Neural progenitor cell (in vitro differentiated cells): ENCODE results near the gene DONSON. TPM values are rescaled to one million over a fixed set of nuclear protein-coding genes. Genes with fewer than 3 reads are reported as not detected.

Experiments used
- DNase-seq: peaks from one replicate; pipeline ENCODE4 v3.0.0-alpha.2; 2016; ENCODE audit warnings: low spot score
- H2AFZ ChIP-seq: fragments of 200-600 bp; sonication (generic); replicated peaks from 2 replicates; pipeline ENCODE4 v1.6.1; 2016; ENCODE audit warnings: antibody characterized with exemption
- H3F3A ChIP-seq: fragments of 200-600 bp; sonication (generic); 2 replicates; pipeline ENCODE4 v1.6.1; 2016; ENCODE audit warnings: antibody characterized with exemption, low read depth
- H3K27ac ChIP-seq: fragments of 200-600 bp; sonication (generic); 2 replicates; pipeline ENCODE4 v1.5.1; 2016; ENCODE audit warnings: mild to moderate bottlenecking
- H3K27me3 ChIP-seq: fragments of 200-600 bp; sonication (generic); 2 replicates; pipeline ENCODE4 v1.6.1; 2016; ENCODE audit warnings: mild to moderate bottlenecking, moderate library complexity
- H3K36me3 ChIP-seq: fragments of 200-600 bp; sonication (generic); 2 replicates; pipeline ENCODE4 v1.5.1; 2016
- H3K4me1 ChIP-seq: fragments of 200-600 bp; sonication (generic); 2 replicates; pipeline ENCODE4 v1.6.1; 2016; ENCODE audit warnings: mixed run types
- H3K4me2 ChIP-seq: fragments of 200-600 bp; sonication (generic); 2 replicates; pipeline ENCODE4 v1.6.1; 2016
- H3K4me3 ChIP-seq: fragments of 200-600 bp; sonication (generic); 2 replicates; pipeline ENCODE4 v1.5.1; 2016
- H3K79me2 ChIP-seq: fragments of 200-600 bp; sonication (generic); 2 replicates; pipeline ENCODE4 v1.6.1; 2016; ENCODE audit warnings: low read depth
- H3K9ac ChIP-seq: fragments of 200-600 bp; sonication (generic); 2 replicates; pipeline ENCODE4 v1.6.1; 2016
- H3K9me3 ChIP-seq: fragments of 200-600 bp; sonication (generic); 2 replicates; pipeline ENCODE4 v1.5.1; 2016; ENCODE audit warnings: low read depth
- H4K20me1 ChIP-seq: fragments of 200-600 bp; sonication (generic); 2 replicates; pipeline ENCODE4 v1.6.1; 2016; ENCODE audit warnings: low read depth
- H3K27ac Mint-ChIP-seq: 3 replicates; pipeline ENCODE4 v1.8.0; 2021; ENCODE audit warnings: mixed read lengths
- H3K27me3 Mint-ChIP-seq: 2 replicates; pipeline ENCODE4 v1.8.0; 2022; ENCODE audit warnings: low read depth, mild to moderate bottlenecking, inconsistent platforms, moderate library complexity, mixed read lengths; ENCODE audit not compliant: insufficient read depth
- H3K36me3 Mint-ChIP-seq: 3 replicates; pipeline ENCODE4 v1.8.0; 2021; ENCODE audit warnings: mixed read lengths
- H3K4me1 Mint-ChIP-seq: 3 replicates; pipeline ENCODE4 v1.8.0; 2021; ENCODE audit warnings: mixed read lengths
- H3K4me3 Mint-ChIP-seq: 3 replicates; pipeline ENCODE4 v1.8.0; 2021; ENCODE audit warnings: mild to moderate bottlenecking, moderate library complexity, mixed read lengths
- H3K9me3 Mint-ChIP-seq: 3 replicates; pipeline ENCODE4 v1.8.0; 2020; ENCODE audit warnings: mixed read lengths
- EZH2 ChIP-seq: fragments of 200-600 bp; sonication (generic); IDR thresholded peaks from 2 replicates; pipeline ENCODE4 v1.6.1; 2017; ENCODE audit warnings: antibody characterized with exemption, mild to moderate bottlenecking, moderate library complexity
- EZH2phosphoT487 ChIP-seq: fragments of 200-600 bp; sonication (generic); IDR thresholded peaks from 2 replicates; pipeline ENCODE4 v1.6.1; 2017; ENCODE audit warnings: antibody characterized with exemption
- total RNA-seq: library from RNA; depleted of rRNA; stranded (reverse); fragments of >200 nt; gene quantifications from 2 replicates; pipeline ENCODE4 v1.2.3, GENCODE V29; 2015; ENCODE audit warnings: low replicate concordance
- TF ChIP-seq, protein P1 (sequence below): fragments of 200-600 bp; sonication (generic); IDR thresholded peaks from 2 replicates; pipeline ENCODE4 v1.5.1; 2017; ENCODE audit warnings: antibody characterized with exemption, mild to moderate bottlenecking

DONSON gene
- total RNA-seq, 1 donor from 2014 or later, result 67.8 TPM

DNA sequence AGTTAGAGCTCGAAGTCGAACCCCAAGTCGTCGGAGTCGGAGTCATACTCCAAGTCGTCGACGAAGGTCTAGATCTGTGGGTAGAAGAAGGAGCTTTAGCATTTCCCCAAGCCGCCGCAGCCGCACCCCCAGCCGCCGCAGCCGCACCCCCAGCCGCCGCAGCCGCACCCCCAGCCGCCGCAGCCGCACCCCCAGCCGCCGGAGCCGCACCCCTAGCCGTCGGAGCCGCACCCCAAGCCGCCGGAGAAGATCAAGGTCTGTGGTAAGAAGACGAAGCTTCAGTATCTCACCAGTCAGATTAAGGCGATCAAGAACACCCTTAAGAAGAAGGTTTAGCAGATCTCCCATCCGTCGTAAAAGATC lies 33.5 kb downstream of the DONSON start:
- Mint-ChIP-seq H3K36me3 (peaks cover 76% of the 10 kb centered on the region), H3K4me3 (no peak overlapping the region), H3K27me3 (peaks cover 5% of the 10 kb centered on the region), H3K27ac (no peak overlapping the region), H3K4me1 (peaks cover 3% of the 10 kb centered on the region), H3K9me3 (peaks cover 2% of the 10 kb centered on the region)
- H2AFZ ChIP-seq, result no peak overlapping the region
- H4K20me1 ChIP-seq, result peaks cover 94% of the 10 kb centered on the region
- H3K9me3 ChIP-seq, result no peaks in the 10 kb centered on the region
- H3K9ac ChIP-seq, result no peak overlapping the region
- peaks cover 48% of the 10 kb centered on the region for H3K36me3 ChIP-seq
- H3K4me2 ChIP-seq, result no peak overlapping the region
- TF ChIP-seq EZH2phosphoT487, result no peak
- TF ChIP-seq, protein P1, sequence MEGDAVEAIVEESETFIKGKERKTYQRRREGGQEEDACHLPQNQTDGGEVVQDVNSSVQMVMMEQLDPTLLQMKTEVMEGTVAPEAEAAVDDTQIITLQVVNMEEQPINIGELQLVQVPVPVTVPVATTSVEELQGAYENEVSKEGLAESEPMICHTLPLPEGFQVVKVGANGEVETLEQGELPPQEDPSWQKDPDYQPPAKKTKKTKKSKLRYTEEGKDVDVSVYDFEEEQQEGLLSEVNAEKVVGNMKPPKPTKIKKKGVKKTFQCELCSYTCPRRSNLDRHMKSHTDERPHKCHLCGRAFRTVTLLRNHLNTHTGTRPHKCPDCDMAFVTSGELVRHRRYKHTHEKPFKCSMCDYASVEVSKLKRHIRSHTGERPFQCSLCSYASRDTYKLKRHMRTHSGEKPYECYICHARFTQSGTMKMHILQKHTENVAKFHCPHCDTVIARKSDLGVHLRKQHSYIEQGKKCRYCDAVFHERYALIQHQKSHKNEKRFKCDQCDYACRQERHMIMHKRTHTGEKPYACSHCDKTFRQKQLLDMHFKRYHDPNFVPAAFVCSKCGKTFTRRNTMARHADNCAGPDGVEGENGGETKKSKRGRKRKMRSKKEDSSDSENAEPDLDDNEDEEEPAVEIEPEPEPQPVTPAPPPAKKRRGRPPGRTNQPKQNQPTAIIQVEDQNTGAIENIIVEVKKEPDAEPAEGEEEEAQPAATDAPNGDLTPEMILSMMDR, result no peak
- no peak for TF ChIP-seq EZH2
- no peaks in the 10 kb centered on the region for H3K27me3 ChIP-seq
- H3K4me1 ChIP-seq, result peaks cover 2% of the 10 kb centered on the region
- no peak overlapping the region for H3K4me3 ChIP-seq
- no peak for DNase-seq
- peaks cover 100% of the 10 kb centered on the region for H3K79me2 ChIP-seq
- H3F3A ChIP-seq, result peaks cover 28% of the 10 kb centered on the region
- no peak overlapping the region for H3K27ac ChIP-seq

DNA sequence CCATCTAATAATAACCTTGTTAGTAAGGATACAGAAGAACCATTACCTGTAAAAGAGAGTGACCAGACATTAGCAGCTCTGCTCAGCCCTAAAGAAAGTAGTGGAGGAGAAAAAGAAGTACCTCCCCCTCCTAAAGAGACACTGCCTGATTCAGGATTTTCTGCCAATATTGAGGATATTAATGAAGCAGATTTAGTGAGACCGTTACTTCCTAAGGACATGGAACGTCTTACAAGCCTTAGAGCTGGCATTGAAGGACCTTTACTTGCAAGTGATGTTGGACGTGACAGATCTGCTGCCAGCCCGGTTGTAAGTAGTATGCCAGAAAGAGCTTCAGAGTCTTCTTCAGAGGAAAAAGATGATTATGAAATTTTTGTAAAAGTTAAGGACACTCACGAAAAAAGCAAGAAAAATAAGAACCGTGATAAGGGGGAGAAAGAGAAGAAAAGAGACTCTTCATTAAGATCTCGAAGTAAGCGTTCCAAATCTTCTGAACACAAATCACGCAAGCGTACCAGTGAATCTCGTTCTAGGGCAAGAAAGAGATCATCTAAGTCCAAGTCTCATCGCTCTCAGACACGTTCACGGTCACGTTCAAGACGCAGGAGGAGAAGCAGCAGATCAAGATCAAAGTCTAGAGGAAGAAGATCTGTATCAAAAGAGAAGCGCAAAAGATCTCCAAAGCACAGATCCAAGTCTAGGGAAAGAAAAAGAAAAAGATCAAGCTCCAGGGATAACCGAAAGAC lies 34.1 kb downstream of the DONSON start:
- Mint-ChIP-seq H3K36me3 (peaks cover 76% of the 10 kb centered on the region), H3K27ac (no peak overlapping the region)

DNA sequence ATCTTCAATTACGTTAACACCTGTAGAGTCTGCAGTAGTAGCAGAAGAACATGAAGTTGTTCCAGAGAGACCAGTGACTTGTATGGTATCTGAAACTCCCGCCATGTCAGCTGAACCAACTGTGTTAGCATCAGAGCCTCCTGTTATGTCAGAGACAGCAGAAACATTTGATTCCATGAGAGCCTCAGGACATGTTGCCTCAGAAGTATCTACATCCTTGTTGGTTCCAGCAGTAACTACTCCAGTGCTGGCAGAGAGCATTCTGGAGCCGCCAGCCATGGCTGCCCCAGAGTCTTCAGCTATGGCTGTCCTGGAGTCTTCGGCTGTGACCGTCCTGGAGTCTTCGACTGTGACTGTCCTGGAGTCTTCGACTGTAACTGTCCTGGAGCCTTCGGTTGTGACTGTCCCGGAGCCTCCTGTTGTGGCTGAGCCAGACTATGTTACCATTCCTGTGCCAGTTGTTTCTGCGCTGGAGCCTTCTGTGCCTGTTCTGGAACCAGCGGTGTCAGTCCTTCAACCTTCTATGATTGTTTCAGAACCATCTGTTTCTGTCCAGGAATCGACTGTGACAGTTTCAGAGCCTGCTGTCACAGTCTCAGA lies 35.4 kb downstream of the DONSON start:
- Histone ChIP-seq H3K79me2 (peaks cover 100% of the 10 kb centered on the region), H3K9me3 (no peaks in the 10 kb centered on the region), H3F3A (peaks cover 13% of the 10 kb centered on the region), H4K20me1 (peaks cover 94% of the 10 kb centered on the region), H3K27me3 (no peaks in the 10 kb centered on the region), H3K4me3 (no peak overlapping the region), H3K27ac (no peak overlapping the region), H3K4me1 (peaks cover 2% of the 10 kb centered on the region), H2AFZ (no peak overlapping the region), H3K4me2 (no peak overlapping the region), H3K9ac (no peak overlapping the region), H3K36me3 (peaks cover 37% of the 10 kb centered on the region)
- Mint-ChIP-seq H3K4me1 (peaks cover 3% of the 10 kb centered on the region), H3K27me3 (peaks cover 5% of the 10 kb centered on the region), H3K27ac (no peak overlapping the region), H3K9me3 (peaks cover 2% of the 10 kb centered on the region), H3K4me3 (no peak overlapping the region), H3K36me3 (peaks cover 76% of the 10 kb centered on the region)
- DNase-seq, result no peak
- TF ChIP-seq EZH2phosphoT487 (no peak), EZH2 (no peak)
- TF ChIP-seq, protein P1, result no peak

More for the DNA sequence above, 34.1 kb downstream of the DONSON start:
- H3K27ac ChIP-seq, result no peak overlapping the region
- no peak overlapping the region for H3K4me3 ChIP-seq
- H4K20me1 ChIP-seq, result peaks cover 94% of the 10 kb centered on the region
- peaks cover 42% of the 10 kb centered on the region for H3K36me3 ChIP-seq
- DNase-seq, result no peak
- H3K79me2 ChIP-seq, result peaks cover 100% of the 10 kb centered on the region
- H3K4me2 ChIP-seq, result no peak overlapping the region
- TF ChIP-seq EZH2phosphoT487 (no peak), EZH2 (no peak)
- TF ChIP-seq, protein P1, result no peak
- H3K9ac ChIP-seq, result no peak overlapping the region
- H2AFZ ChIP-seq, result no peak overlapping the region
- H3K9me3 Mint-ChIP-seq, result peaks cover 2% of the 10 kb centered on the region
- H3F3A ChIP-seq, result peaks cover 23% of the 10 kb centered on the region
- no peaks in the 10 kb centered on the region for H3K27me3 ChIP-seq
- H3K9me3 ChIP-seq, result no peaks in the 10 kb centered on the region
- peaks cover 3% of the 10 kb centered on the region for H3K4me1 Mint-ChIP-seq
- peaks cover 5% of the 10 kb centered on the region for H3K27me3 Mint-ChIP-seq
- H3K4me3 Mint-ChIP-seq, result no peak overlapping the region
- peaks cover 2% of the 10 kb centered on the region for H3K4me1 ChIP-seq
